ENCODE data around the gene NCR1.
"Not testable (repeated sequence)": the region's sequence is repeated elsewhere in the genome, so short reads cannot be mapped to it uniquely, and the experiment has no call there.

Gene NCR1

DNA sequence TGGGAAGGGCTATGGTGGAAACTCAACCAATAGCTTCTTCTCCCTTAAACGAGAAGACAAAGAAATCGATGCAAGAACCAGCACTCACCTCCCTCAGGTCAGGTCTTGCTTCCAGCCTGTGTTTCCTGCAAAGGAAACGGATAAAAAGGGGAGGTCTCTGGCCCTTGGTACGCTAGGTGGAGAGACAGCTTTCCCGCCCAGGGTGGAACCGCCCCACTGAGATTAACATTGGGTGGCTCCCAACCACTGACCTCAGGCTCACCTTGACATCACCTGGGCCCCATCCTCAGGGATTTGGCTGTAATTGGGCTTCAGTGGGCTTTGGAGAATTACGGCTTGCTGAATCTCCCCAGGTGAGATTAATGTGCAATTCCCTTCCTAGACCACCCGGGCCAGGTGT lies 41.4 kb downstream of the NCR1 start, which contains the start of gene NLRP7:
TSS of gene NLRP7 (minus strand) at position 150 of the 400 bp plus-strand sequence.
- ATAC-seq, result no peak
- TF ChIP-seq CSRNP3 (CRISPR knock-in tag; IDR thresholded peaks at IDR 0.05), result no peak
- no peak for TF ChIP-seq ZC3H10 (CRISPR knock-in tag; IDR thresholded peaks at IDR 0.05)
- TF ChIP-seq POU6F1 (CRISPR knock-in tag; IDR thresholded peaks at IDR 0.05; ENCODE audit: borderline replicate concordance, low read depth), result no peak
- TF ChIP-seq TOX (CRISPR knock-in tag; IDR thresholded peaks at IDR 0.05; ENCODE audit: borderline replicate concordance), result no peak
- no peak for TF ChIP-seq ZNF565 (CRISPR knock-in tag; conservative IDR thresholded peaks at IDR 0.05; ENCODE audit: low read depth)
- no peak for TF ChIP-seq ARNTL (CRISPR knock-in tag; IDR thresholded peaks at IDR 0.05; ENCODE audit: borderline replicate concordance, low read depth)
- no peak for TF ChIP-seq ZNF70 (CRISPR knock-in tag; IDR thresholded peaks at IDR 0.05)
- TF ChIP-seq ESRRG (CRISPR knock-in tag; IDR thresholded peaks at IDR 0.05), result no peak
- TF ChIP-seq SNAI2 (CRISPR knock-in tag; IDR thresholded peaks at IDR 0.05), result no peak
- no peak for TF ChIP-seq TCF4 (CRISPR knock-in tag; IDR thresholded peaks at IDR 0.05; ENCODE audit: borderline replicate concordance)
- no peak for TF ChIP-seq ZNF8 (CRISPR knock-in tag; IDR thresholded peaks at IDR 0.05)
- TF ChIP-seq CSDC2 (CRISPR knock-in tag; IDR thresholded peaks at IDR 0.05), result no peak
- no peak for TF ChIP-seq CREB5 (CRISPR knock-in tag; IDR thresholded peaks at IDR 0.05; ENCODE audit: low read depth)
- TF ChIP-seq PATZ1 (CRISPR knock-in tag; IDR thresholded peaks at IDR 0.05; ENCODE audit: borderline replicate concordance), result no peak
- no peak for TF ChIP-seq RARB (CRISPR knock-in tag; IDR thresholded peaks at IDR 0.05)
- no peak for TF ChIP-seq BACH2 (CRISPR knock-in tag; IDR thresholded peaks at IDR 0.05; ENCODE audit: borderline replicate concordance)
- no peak for TF ChIP-seq PPARA (CRISPR knock-in tag; IDR thresholded peaks at IDR 0.05; ENCODE audit: borderline replicate concordance)
- no peak for TF ChIP-seq ZFP30 (CRISPR knock-in tag; IDR thresholded peaks at IDR 0.05)

- no peak for ATAC-seq
- TF ChIP-seq POU6F1 (CRISPR knock-in tag; IDR thresholded peaks at IDR 0.05; ENCODE audit: borderline replicate concordance, low read depth), result no peak
- TF ChIP-seq, protein P1, sequence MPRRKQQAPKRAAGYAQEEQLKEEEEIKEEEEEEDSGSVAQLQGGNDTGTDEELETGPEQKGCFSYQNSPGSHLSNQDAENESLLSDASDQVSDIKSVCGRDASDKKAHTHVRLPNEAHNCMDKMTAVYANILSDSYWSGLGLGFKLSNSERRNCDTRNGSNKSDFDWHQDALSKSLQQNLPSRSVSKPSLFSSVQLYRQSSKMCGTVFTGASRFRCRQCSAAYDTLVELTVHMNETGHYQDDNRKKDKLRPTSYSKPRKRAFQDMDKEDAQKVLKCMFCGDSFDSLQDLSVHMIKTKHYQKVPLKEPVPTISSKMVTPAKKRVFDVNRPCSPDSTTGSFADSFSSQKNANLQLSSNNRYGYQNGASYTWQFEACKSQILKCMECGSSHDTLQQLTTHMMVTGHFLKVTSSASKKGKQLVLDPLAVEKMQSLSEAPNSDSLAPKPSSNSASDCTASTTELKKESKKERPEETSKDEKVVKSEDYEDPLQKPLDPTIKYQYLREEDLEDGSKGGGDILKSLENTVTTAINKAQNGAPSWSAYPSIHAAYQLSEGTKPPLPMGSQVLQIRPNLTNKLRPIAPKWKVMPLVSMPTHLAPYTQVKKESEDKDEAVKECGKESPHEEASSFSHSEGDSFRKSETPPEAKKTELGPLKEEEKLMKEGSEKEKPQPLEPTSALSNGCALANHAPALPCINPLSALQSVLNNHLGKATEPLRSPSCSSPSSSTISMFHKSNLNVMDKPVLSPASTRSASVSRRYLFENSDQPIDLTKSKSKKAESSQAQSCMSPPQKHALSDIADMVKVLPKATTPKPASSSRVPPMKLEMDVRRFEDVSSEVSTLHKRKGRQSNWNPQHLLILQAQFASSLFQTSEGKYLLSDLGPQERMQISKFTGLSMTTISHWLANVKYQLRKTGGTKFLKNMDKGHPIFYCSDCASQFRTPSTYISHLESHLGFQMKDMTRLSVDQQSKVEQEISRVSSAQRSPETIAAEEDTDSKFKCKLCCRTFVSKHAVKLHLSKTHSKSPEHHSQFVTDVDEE (CRISPR knock-in tag; IDR thresholded peaks at IDR 0.05), result no peak
- no peak for TF ChIP-seq SNAI2 (CRISPR knock-in tag; IDR thresholded peaks at IDR 0.05)
- TF ChIP-seq RARB (CRISPR knock-in tag; IDR thresholded peaks at IDR 0.05), result no peak
- TF ChIP-seq TCF4 (CRISPR knock-in tag; IDR thresholded peaks at IDR 0.05; ENCODE audit: borderline replicate concordance), result no peak
- TF ChIP-seq BACH2 (CRISPR knock-in tag; IDR thresholded peaks at IDR 0.05; ENCODE audit: borderline replicate concordance), result no peak
- no peak for TF ChIP-seq OSR1 (CRISPR knock-in tag; IDR thresholded peaks at IDR 0.05)
- no peak for TF ChIP-seq ESRRG (CRISPR knock-in tag; IDR thresholded peaks at IDR 0.05)
- no peak for TF ChIP-seq CREB5 (CRISPR knock-in tag; IDR thresholded peaks at IDR 0.05; ENCODE audit: low read depth)
- TF ChIP-seq ZNF70 (CRISPR knock-in tag; IDR thresholded peaks at IDR 0.05), result no peak
- TF ChIP-seq ZNF8 (CRISPR knock-in tag; IDR thresholded peaks at IDR 0.05), result no peak
- TF ChIP-seq ZNF565 (CRISPR knock-in tag; conservative IDR thresholded peaks at IDR 0.05; ENCODE audit: low read depth), result no peak
- TF ChIP-seq CSRNP3 (CRISPR knock-in tag; IDR thresholded peaks at IDR 0.05), result no peak
Measured at GRCh38 chr19:54949412-54949811, 43.5 kb downstream of the NCR1 start.

GRCh38 chr19:54950580-54950979 lies 44.6 kb downstream of the NCR1 start:
- not testable (repeated sequence) for ATAC-seq

Measured in SK-N-SH treated with all-trans-retinoic acid at 6 μM for 48 hours (cell line).